ENCODE measurements around the gene PYHIN1. TPM values are rescaled to one million over a fixed set of nuclear protein-coding genes. Genes with fewer than 3 reads are reported as not detected.

PYHIN1 gene
- total and polyA plus RNA-seq, 2 of the 8 experiments (the other 6 are each of a cell fraction or from before 2014, with no cell fraction given) = not detected

GRCh38 chr1:158992787-158993312, 61.5 kb downstream of the PYHIN1 start:
- no peak overlapping the region for H4K91ac ChIP-seq (replicated peaks; ENCODE audit: insufficient read length, low read length)
- DNase-seq (ENCODE audit: low read depth in 1 of 2, low spot score in 2 of 2) (no peak), FAIRE-seq (no peak)
- CTCF ChIA-PET (ENCODE audit: partially characterized antibody) = interaction anchor here (1.0 kb wide), 1 partner anchor 487 kb away, joined by 3 read pairs; no protein-coding TSS in a partner anchor
- no peak overlapping the region for H3K27ac ChIP-seq (ENCODE audit: low read depth, low read length)
- POLR2A ChIA-PET (ENCODE audit: partially characterized antibody) = no interaction called here
- no peaks in the 10 kb centered on the region for H3K23me2 ChIP-seq (ENCODE audit: low read depth, low read length)
- no peak overlapping the region for H3K4me2 ChIP-seq (ENCODE audit: insufficient read depth in 1 of 2, low read depth in 2 of 2, low read length in 2 of 2)
- H2BK15ac ChIP-seq (ENCODE audit: low read length) = no peak overlapping the region
- H3K56ac ChIP-seq (replicated peaks; ENCODE audit: insufficient read length, low read depth, low read length) = no peak overlapping the region
- H3K4ac ChIP-seq (replicated peaks; ENCODE audit: insufficient read length, low read depth, low read length) = no peak overlapping the region
- no peak overlapping the region for H2BK20ac ChIP-seq (ENCODE audit: low read length)
- H3K79me2 ChIP-seq (ENCODE audit: control insufficient read depth in 1 of 2, insufficient read depth in 2 of 2, low read length in 2 of 2) = no peaks in the 10 kb centered on the region
- no peak overlapping the region for H3K18ac ChIP-seq (ENCODE audit: extremely low read depth, low read length)
- H3K4me1 ChIP-seq (replicated peaks in 1 of 4; ENCODE audit: control insufficient read depth in 3 of 4, insufficient read depth in 4 of 4, low read length in 3 of 4) = no peaks in the 10 kb centered on the region
- no peak overlapping the region for H2BK120ac ChIP-seq (replicated peaks; ENCODE audit: low read depth, low read length)
- no peak overlapping the region for H2AK5ac ChIP-seq (ENCODE audit: low read depth, low read length)
- no peaks in the 10 kb centered on the region for H3K36me3 ChIP-seq (ENCODE audit: control insufficient read depth in 2 of 4, insufficient read depth in 4 of 4, low read length in 3 of 4)
- WGBS, 2 experiments (ENCODE audit: extremely low coverage in 1 of 2, insufficient coverage in 1 of 2, insufficient read length in 1 of 2, insufficient replicate concordance in 2 of 2, low coverage in 1 of 2, low lambda C conversion rate in 2 of 2, missing lambda C conversion rate in 1 of 2) = 98% methylated on average over 4 of the region's 4 CpGs; no CpG with 5 or more reads in 1 of the 2 experiments
- H2BK5ac ChIP-seq (ENCODE audit: low read depth, low read length) = no peak overlapping the region
- H2BK12ac ChIP-seq (ENCODE audit: low read depth, low read length) = no peak overlapping the region
- H3K14ac ChIP-seq (ENCODE audit: insufficient read length) = no peak overlapping the region
- no peak overlapping the region for H3K4me3 ChIP-seq (ENCODE audit: extremely low read depth in 1 of 4, insufficient read depth in 2 of 4, low read depth in 3 of 4, low read length in 4 of 4)
- H3K9ac ChIP-seq (replicated peaks in 1 of 4; ENCODE audit: extremely low read depth in 1 of 4, low read depth in 3 of 4, low read length in 3 of 4) = no peak overlapping the region
- H4K20me1 ChIP-seq (replicated peaks in 1 of 2; ENCODE audit: control insufficient read depth in 1 of 2, insufficient read depth in 2 of 2, low read length in 2 of 2) = no peaks in the 10 kb centered on the region
- no peak overlapping the region for H4K8ac ChIP-seq (ENCODE audit: extremely low read depth, insufficient read depth, low read length)
- no peak overlapping the region for H3K23ac ChIP-seq (ENCODE audit: insufficient read length)
- no peak overlapping the region for H4K5ac ChIP-seq (ENCODE audit: insufficient read length, low read depth, low read length)
- no peaks in the 10 kb centered on the region for H3K79me1 ChIP-seq (ENCODE audit: low read depth, low read length)
- no peaks in the 10 kb centered on the region for H3K27me3 ChIP-seq (replicated peaks in 1 of 4; ENCODE audit: control insufficient read depth in 3 of 4, extremely low read depth in 1 of 4, insufficient read depth in 3 of 4, low read length in 3 of 4)
- no peaks in the 10 kb centered on the region for H3K9me3 ChIP-seq (ENCODE audit: insufficient read depth in 2 of 2, low read depth in 1 of 2, low read length in 1 of 2)
- no peak for TF ChIP-seq RFX5 (IDR thresholded peaks at IDR 0.05; ENCODE audit: borderline replicate concordance, low read depth, low read length)
- TF ChIP-seq CEBPB (IDR thresholded peaks at IDR 0.05; ENCODE audit: low read depth, low read length) = no peak
- no peak overlapping the region for H2AFZ ChIP-seq (ENCODE audit: low read length)

Measured in H1 (cell line).